Mesodermal cell (in vitro differentiated cells): ENCODE data around the gene NOTCH4.
"Not testable (repeated sequence)": the region's sequence is repeated elsewhere in the genome, so short reads cannot be mapped to it uniquely, and the experiment has no call there.

Experiments
- H3K27ac ChIP-seq: 2 replicates; pipeline ENCODE4 v1.7.0; 2013; ENCODE audit warnings: mild to moderate bottlenecking, low read depth, low read length, moderate library complexity; ENCODE audit not compliant: severe bottlenecking
- H3K36me3 ChIP-seq: 2 replicates; pipeline ENCODE4 v1.7.1; 2013; ENCODE audit warnings: mild to moderate bottlenecking, low read length, moderate library complexity; ENCODE audit not compliant: control insufficient read depth, insufficient read depth
- H3K4me1 ChIP-seq: one replicate; pipeline ENCODE4 v1.7.1; 2013; ENCODE audit warnings: mild to moderate bottlenecking, low read length; ENCODE audit not compliant: insufficient read depth, control insufficient read depth, poor library complexity, severe bottlenecking
- H3K4me3 ChIP-seq: 2 replicates; pipeline ENCODE4 v1.7.0; 2013; ENCODE audit warnings: low read length, control low read depth, mild to moderate bottlenecking; ENCODE audit not compliant: insufficient read depth, poor library complexity, severe bottlenecking; ENCODE audit errors: extremely low read depth
- H3K9me3 ChIP-seq: 2 replicates; pipeline ENCODE4 v1.7.1; 2013; ENCODE audit warnings: mild to moderate bottlenecking, low read length, moderate library complexity; ENCODE audit not compliant: control insufficient read depth
- WGBS, 2 experiments: methylation state at CpG; one replicate each; pipeline ENCODE4 v1.1.5; 2013; ENCODE audit warnings: missing lambda C conversion rate in 2 of 2; ENCODE audit not compliant: insufficient coverage in 2 of 2; 5-methylcytosine and 5-hydroxymethylcytosine counted together

NOTCH4 gene

DNA sequence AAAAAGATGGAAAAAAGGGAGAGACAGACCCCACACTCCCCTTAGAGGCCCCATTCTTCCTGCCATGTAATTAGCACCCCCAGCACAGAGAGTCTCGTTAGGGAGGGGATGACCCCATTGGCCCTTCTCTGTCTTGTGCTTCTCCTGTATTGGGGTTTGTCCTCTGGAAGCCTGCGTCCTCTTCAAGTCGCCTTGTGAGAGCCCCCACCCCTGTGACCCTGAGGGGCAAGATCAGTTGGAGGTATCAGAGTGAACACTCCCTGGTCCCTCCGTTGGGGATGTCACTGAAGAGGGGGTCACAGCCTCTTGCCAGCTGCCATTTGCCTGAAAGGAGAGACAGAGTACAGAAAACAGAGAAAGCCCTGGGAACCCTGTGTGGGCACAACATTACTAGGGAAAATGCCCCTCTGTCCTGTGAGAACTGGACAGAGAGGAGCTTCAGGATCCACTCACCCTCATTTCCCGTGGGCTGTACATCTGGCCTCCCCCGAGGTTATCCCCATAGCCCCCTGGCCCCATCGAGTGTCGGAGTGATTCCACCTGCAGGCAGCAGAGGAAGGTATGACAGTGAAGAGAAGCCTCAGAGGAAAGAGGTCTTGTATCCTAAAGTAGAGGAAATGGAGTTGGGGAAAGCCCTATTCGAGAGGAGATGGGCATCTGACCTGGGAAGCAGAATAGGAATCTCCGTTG is 37.6 kb downstream of the NOTCH4 start:
- 86 to 98% methylated on average over 4 to 9 of the region's 10 CpGs for WGBS, 2 experiments

DNA sequence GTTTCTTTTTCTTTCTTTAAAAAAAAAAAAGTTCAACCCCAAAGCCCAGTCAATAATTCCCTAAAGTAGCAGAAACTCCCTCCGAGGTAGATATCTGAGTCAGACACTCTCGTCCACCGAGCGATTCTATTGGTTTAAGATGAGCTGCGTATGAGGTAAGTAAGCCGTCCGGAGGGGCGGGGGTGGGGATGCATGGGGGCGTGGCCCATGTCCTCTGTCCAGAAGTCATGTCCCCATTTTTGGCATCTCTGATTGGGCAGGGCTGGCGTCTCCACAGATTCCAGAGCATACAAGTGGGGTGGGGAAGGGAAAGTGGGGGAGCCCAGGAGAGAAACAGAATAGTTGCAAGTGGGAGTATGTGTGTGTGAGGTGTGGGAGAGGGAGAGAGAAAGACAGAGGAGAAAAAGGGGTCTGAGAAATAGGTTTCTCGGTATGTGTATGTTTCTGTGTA is 38.2 kb downstream of the NOTCH4 start:
- Histone ChIP-seq H3K4me3 (peak overlapping the region; percentile 5), H3K27ac (peak overlapping the region; percentile 41), H3K4me1 (peaks cover 27% of the 10 kb centered on the region), H3K36me3 (peaks cover 70% of the 10 kb centered on the region)
- WGBS, 2 experiments: 35% methylated on average over 4 to 9 of the region's 11 CpGs
- not testable (repeated sequence) for H3K9me3 ChIP-seq

More for the DNA sequence above, 37.6 kb downstream of the NOTCH4 start:
- peaks cover 64% of the 10 kb centered on the region for H3K36me3 ChIP-seq
- H3K4me3 ChIP-seq, H3K9me3 ChIP-seq: not testable (repeated sequence)
- H3K4me1 ChIP-seq: peaks cover 33% of the 10 kb centered on the region
- H3K27ac ChIP-seq: peak overlapping the region; percentile 41

DNA sequence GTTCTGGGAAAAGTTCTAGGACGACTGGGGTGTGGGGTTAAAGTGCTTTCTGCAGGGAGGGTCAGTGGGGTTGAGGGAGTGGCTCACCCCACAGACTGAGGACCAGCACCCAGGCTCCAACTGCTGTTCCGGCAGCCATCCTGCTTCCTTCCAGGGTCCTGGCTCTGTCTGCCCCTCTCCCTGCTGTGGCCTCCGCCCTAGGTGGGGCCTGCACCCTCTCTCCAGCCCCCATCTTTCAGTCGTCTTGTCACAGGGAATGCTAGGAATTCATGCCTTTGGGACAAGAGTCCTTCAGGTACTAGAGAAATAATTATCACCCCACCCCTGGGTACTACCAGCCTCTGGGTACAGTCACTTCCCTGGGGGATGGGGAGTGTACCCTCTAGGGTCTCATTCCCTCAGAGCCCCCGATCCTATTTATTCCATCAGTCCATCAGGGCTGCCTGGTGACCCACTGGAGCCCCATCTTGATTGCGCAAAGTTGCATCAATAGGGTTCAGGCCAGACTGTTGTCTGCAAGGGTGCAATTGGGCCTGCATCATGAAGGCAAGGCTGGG is 39.7 kb downstream of the NOTCH4 start, which contains the start of gene AGER:
AGER (minus strand) TSS at position 170 of the 557 bp plus-strand sequence; CDS start at position 139, 31 bp downstream.
- Histone ChIP-seq H3K4me1 (peaks cover 27% of the 10 kb centered on the region), H3K9me3 (no peaks in the 10 kb centered on the region), H3K4me3 (no peak within 1 kb of the TSS), H3K27ac (peak within 1 kb of the TSS; percentile 29), H3K36me3 (peaks cover 82% of the 10 kb centered on the region)
- WGBS, 2 experiments: 86 to 87% methylated on average over 5 of the region's 6 CpGs

DNA sequence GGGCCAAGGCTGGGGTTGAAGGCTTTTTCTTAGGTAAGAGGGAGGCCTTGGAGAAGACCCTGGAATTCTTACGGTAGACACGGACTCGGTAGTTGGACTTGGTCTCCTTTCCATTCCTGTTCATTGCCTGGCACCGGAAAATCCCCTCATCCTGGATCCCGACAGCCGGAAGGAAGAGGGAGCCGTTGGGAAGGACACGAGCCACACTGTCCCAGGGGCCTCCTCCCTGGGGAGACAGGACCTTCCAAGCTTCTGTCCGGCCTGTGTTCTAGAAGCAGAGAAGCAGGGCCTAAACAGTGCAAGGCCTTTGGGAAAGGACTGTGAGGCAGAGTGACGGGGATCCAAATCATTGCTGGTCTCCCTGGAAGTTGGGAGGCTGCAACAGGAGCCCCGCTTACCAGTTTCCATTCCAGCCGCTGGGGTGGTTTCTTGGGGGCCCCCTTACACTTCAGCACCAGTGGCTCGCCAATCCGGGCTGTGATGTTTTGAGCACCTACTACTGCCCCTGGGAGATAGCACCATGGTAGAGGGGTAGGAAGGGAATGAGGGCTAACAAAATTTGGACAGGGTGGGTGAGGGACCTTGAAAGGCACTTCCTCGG is 40.3 kb downstream of the NOTCH4 start:
- H3K36me3 ChIP-seq: peaks cover 76% of the 10 kb centered on the region
- H3K27ac ChIP-seq: peak overlapping the region; percentile 29
- WGBS, 2 experiments: 89 to 96% methylated on average over 14 to 15 of the region's 15 CpGs
- no peaks in the 10 kb centered on the region for H3K9me3 ChIP-seq
- no peak overlapping the region for H3K4me3 ChIP-seq
- H3K4me1 ChIP-seq: peaks cover 31% of the 10 kb centered on the region

DNA sequence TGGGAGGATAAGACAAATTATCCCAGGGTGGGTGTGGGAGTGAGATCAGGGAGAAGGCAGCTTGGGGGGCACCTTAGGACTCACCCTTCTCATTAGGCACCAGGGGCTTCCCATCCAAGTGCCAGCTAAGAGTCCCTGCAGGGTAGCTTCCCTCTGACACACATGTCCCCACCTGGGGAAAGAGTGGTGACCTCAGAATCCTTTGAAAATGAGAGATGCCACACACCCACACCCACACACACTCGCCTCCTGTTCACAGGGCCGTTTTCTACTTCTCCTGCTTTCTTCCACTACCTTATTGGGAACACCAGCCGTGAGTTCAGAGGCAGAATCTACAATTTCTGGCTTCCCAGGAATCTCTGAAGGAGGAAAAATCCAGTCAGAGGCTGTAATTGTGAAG is 40.8 kb downstream of the NOTCH4 start:
- H3K27ac ChIP-seq: peak overlapping the region; percentile 29
- H3K36me3 ChIP-seq: peaks cover 71% of the 10 kb centered on the region
- H3K4me1 ChIP-seq: peaks cover 27% of the 10 kb centered on the region
- 80 to 100% methylated on average over 1 of the region's 3 CpGs for WGBS, 2 experiments
- no peaks in the 10 kb centered on the region for H3K9me3 ChIP-seq
- no peak overlapping the region for H3K4me3 ChIP-seq

DNA sequence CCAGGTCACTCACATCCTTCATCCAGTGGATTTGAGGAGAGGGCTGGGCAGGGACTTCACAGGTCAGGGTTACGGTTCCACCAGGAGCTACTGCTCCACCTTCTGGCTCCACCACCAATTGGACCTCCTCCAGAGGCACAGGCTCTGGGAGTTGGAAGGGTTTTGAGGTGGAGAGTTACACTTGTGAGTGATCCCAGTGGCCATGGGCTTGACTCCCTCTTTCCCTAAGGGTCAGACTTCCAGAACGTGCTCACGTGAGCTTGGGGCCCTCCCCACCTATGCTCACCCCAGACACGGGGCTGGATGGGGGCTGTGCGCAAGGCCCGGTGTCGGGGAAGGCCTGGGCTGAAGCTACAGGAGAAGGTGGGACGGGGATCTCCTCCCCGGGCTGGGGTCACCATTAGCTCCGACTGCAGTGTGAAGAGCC is 41.3 kb downstream of the NOTCH4 start:
- H3K36me3 ChIP-seq: peaks cover 66% of the 10 kb centered on the region
- no peak overlapping the region for H3K27ac ChIP-seq
- WGBS, 2 experiments: 96 to 98% methylated on average over 7 to 8 of the region's 10 CpGs
- H3K9me3 ChIP-seq: no peaks in the 10 kb centered on the region
- H3K4me1 ChIP-seq: peaks cover 24% of the 10 kb centered on the region
- no peak overlapping the region for H3K4me3 ChIP-seq

DNA sequence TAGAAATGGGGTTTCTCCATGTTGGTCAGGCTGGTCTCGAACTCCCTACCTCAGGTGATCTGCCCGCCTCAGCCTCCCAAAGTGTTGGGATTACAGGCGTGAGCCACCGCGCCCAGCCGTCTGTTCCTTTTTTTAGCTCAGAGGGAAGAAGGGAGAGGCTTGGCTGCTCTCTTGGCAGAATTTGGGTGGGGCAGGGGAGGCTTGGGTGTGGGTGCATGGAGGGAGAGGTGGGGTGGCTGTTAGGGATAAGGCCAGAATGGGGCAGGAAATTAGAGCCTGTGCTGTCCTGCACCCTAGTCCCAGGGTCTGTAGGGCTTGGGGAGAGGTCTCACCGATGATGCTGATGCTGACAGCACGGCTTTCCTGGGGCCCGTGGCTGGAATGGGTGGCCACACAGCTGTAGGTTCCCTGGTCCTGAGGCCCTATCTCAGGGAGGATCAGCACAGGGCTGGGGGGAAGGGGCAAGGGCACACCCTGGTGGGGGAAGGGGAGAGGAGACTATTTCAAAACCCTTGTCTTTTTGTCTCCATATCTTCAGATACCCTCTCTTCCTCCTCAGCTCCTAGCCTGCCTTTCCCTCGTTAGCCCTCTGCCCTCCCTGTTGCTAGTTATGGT is 41.8 kb downstream of the NOTCH4 start:
- Histone ChIP-seq H3K9me3 (no peaks in the 10 kb centered on the region), H3K4me1 (peaks cover 20% of the 10 kb centered on the region), H3K27ac (no peak overlapping the region), H3K4me3 (no peak overlapping the region), H3K36me3 (peaks cover 61% of the 10 kb centered on the region)
- 90 to 95% methylated on average over 8 to 10 of the region's 10 CpGs for WGBS, 2 experiments

GRCh38 chr6:32181148-32181702 is 42.6 kb downstream of the NOTCH4 start:
- H3K4me3 ChIP-seq: no peak overlapping the region
- WGBS, 2 experiments: 90 to 98% methylated on average over 8 to 11 of the region's 15 CpGs
- H3K27ac ChIP-seq: peak overlapping the region; percentile 16
- H3K36me3 ChIP-seq: peaks cover 53% of the 10 kb centered on the region
- peaks cover 19% of the 10 kb centered on the region for H3K4me1 ChIP-seq
- H3K9me3 ChIP-seq: no peaks in the 10 kb centered on the region

- Histone ChIP-seq H3K4me3 (no peak overlapping the region), H3K9me3 (no peaks in the 10 kb centered on the region), H3K27ac (no peak overlapping the region), H3K36me3 (peaks cover 48% of the 10 kb centered on the region), H3K4me1 (peaks cover 15% of the 10 kb centered on the region)
- 93 to 95% methylated on average over 4 to 7 of the region's 10 CpGs for WGBS, 2 experiments
Observed at GRCh38 chr6:32179766-32180405, 44.0 kb downstream of the NOTCH4 start.
